ENCODE data around the gene SMIM3. TPM values are rescaled to one million over a fixed set of nuclear protein-coding genes. Genes with fewer than 3 reads are reported as not detected.

SMIM3 gene
- total and polyA plus RNA-seq, 2 of the 13 experiments (the other 11 are each of a cell fraction or from before 2014, with no cell fraction given): 11.6 to 96.7 TPM

DNA sequence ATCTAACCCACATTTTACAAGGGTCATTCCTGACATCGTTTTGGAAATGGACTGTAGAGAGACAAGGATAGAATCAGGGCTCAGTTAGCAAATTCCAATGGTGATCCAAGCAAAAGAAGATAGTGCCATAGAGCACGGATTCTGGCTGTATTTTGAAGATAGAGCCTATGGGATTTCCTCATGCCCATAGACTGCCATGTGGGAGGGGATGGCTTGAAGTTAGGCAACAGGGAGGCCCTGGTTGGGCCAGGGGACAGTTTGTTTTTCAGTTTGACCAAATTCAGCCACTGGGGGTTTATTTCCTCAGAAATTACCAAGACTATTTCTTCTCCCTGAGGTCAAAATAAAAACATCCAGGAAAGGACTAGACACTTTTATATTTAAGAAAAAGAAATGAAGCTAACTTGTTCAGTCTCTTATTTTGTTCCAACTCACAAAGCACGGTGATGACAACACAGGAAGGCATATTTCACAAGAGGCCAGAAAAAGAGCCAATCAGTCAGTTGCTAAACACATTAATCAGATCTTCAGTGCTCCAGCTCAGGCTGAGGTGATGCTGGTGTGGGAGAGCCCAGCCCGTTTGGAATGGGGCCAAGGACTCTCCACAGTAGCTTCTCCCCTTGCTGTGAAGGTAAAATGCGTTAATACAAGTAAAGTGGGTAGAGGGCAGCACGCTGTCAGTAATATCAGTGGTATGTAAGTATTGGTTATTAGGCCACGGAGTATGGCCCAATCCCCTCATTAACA, 15.4 kb upstream of the SMIM3 start (continued):
- no peak for TF ChIP-seq ASH2L (IDR thresholded peaks at IDR 0.05; ENCODE audit: insufficient read length, low read depth, low read length)
- TF ChIP-seq GABPB1 (CRISPR knock-in tag; IDR thresholded peaks at IDR 0.05): no peak
- no peak for TF ChIP-seq KDM4B (CRISPR knock-in tag; IDR thresholded peaks at IDR 0.05)
- TF ChIP-seq HNRNPUL1 (IDR thresholded peaks at IDR 0.05; ENCODE audit: low read depth, low read length): no peak
- TF ChIP-seq CEBPG (CRISPR knock-in tag; IDR thresholded peaks at IDR 0.05): peak; percentile 58
- TF ChIP-seq ATF7-NPFF (CRISPR knock-in tag; IDR thresholded peaks at IDR 0.05; ENCODE audit: low read depth): no peak
- no peak for TF ChIP-seq ZNF7 (CRISPR knock-in tag; IDR thresholded peaks at IDR 0.05)
- TF ChIP-seq ATM (IDR thresholded peaks at IDR 0.05; ENCODE audit: borderline replicate concordance): no peak
- TF ChIP-seq SALL2 (CRISPR knock-in tag; IDR thresholded peaks at IDR 0.05): no peak
- no peak for TF ChIP-seq GFI1 (CRISPR knock-in tag; IDR thresholded peaks at IDR 0.05; ENCODE audit: borderline replicate concordance)
- TF ChIP-seq, protein P1, sequence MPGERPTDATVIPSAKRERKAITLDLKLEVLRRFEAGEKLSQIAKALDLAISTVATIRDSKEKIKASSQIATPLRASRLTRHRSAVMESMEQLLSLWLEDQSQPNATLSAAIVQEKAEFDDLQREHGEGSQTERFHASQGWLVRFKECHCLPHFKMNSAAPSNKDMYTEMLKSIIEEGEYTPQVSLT (CRISPR knock-in tag; IDR thresholded peaks at IDR 0.05; ENCODE audit: borderline replicate concordance, low read depth): no peak
- TF ChIP-seq NFKBIZ (CRISPR knock-in tag; IDR thresholded peaks at IDR 0.05): no peak
- no peak for TF ChIP-seq JUND (CRISPR knock-in tag; IDR thresholded peaks at IDR 0.05)
- TF ChIP-seq, protein P2, sequence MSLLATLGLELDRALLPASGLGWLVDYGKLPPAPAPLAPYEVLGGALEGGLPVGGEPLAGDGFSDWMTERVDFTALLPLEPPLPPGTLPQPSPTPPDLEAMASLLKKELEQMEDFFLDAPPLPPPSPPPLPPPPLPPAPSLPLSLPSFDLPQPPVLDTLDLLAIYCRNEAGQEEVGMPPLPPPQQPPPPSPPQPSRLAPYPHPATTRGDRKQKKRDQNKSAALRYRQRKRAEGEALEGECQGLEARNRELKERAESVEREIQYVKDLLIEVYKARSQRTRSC (CRISPR knock-in tag; IDR thresholded peaks at IDR 0.05; ENCODE audit: low read depth): no peak
- TF ChIP-seq FIP1L1 (IDR thresholded peaks at IDR 0.05; ENCODE audit: borderline replicate concordance, insufficient read depth, low read depth, low read length): no peak
- TF ChIP-seq ZNF12 (CRISPR knock-in tag; IDR thresholded peaks at IDR 0.05): no peak
- no peak for TF ChIP-seq ZMYM2 (CRISPR knock-in tag; IDR thresholded peaks at IDR 0.05)
- TF ChIP-seq ZSCAN9 (CRISPR knock-in tag; IDR thresholded peaks at IDR 0.05; ENCODE audit: borderline replicate concordance): no peak
- TF ChIP-seq STAT5B (CRISPR knock-in tag; IDR thresholded peaks at IDR 0.05): no peak
- TF ChIP-seq ZNF660 (CRISPR knock-in tag; IDR thresholded peaks at IDR 0.05; ENCODE audit: borderline replicate concordance, low read depth): no peak
- TF ChIP-seq, protein P3, sequence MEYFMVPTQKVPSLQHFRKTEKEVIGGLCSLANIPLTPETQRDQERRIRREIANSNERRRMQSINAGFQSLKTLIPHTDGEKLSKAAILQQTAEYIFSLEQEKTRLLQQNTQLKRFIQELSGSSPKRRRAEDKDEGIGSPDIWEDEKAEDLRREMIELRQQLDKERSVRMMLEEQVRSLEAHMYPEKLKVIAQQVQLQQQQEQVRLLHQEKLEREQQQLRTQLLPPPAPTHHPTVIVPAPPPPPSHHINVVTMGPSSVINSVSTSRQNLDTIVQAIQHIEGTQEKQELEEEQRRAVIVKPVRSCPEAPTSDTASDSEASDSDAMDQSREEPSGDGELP (IDR thresholded peaks at IDR 0.05; ENCODE audit: borderline replicate concordance, low read depth): no peak
- TF ChIP-seq BRCA1 (CRISPR knock-in tag; IDR thresholded peaks at IDR 0.05): no peak
- no peak for TF ChIP-seq ZNF629 (CRISPR knock-in tag; conservative IDR thresholded peaks at IDR 0.05)
- TF ChIP-seq SP4 (CRISPR knock-in tag; IDR thresholded peaks at IDR 0.05): no peak
- peak; percentile 95 for TF ChIP-seq ZNF263 (CRISPR knock-in tag; IDR thresholded peaks at IDR 0.05)
- no peak for TF ChIP-seq SETDB1 (CRISPR knock-in tag; IDR thresholded peaks at IDR 0.05; ENCODE audit: borderline replicate concordance)
- TF ChIP-seq RARA (CRISPR knock-in tag; IDR thresholded peaks at IDR 0.05): no peak
- TF ChIP-seq, protein P4, sequence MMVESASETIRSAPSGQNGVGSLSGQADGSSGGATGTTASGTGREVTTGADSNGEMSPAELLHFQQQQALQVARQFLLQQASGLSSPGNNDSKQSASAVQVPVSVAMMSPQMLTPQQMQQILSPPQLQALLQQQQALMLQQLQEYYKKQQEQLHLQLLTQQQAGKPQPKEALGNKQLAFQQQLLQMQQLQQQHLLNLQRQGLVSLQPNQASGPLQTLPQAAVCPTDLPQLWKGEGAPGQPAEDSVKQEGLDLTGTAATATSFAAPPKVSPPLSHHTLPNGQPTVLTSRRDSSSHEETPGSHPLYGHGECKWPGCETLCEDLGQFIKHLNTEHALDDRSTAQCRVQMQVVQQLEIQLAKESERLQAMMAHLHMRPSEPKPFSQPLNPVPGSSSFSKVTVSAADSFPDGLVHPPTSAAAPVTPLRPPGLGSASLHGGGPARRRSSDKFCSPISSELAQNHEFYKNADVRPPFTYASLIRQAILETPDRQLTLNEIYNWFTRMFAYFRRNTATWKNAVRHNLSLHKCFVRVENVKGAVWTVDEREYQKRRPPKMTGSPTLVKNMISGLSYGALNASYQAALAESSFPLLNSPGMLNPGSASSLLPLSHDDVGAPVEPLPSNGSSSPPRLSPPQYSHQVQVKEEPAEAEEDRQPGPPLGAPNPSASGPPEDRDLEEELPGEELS (CRISPR knock-in tag; IDR thresholded peaks at IDR 0.05): no peak; the same call in 1 of the 2 replicates
- TF ChIP-seq ZEB1 (IDR thresholded peaks at IDR 0.05; ENCODE audit: insufficient replicate concordance, low read depth): no peak
- peak; percentile 4; the same call in 1 of the 2 replicates for TF ChIP-seq ZNF644 (CRISPR knock-in tag; IDR thresholded peaks at IDR 0.05; ENCODE audit: low read depth)

Data from HepG2 (cell line).